Skeletal muscle tissue (tissue), 4 donors: Measurements from ENCODE around the gene AURKB. TPM values are rescaled to one million over a fixed set of nuclear protein-coding genes. Genes with fewer than 3 reads are reported as not detected.
"Not testable (repeated sequence)": the region's sequence is repeated elsewhere in the genome, so short reads cannot be mapped to it uniquely, and the experiment has no call there.

Source experiments
- H3K27ac ChIP-seq: one replicate; pipeline ENCODE4 v1.7.0; 2013; ENCODE audit warnings: mild to moderate bottlenecking, low read depth, low read length, inconsistent platforms
- H3K27me3 ChIP-seq, 3 donors: one replicate each; pipeline ENCODE4 v1.7.0; 2013; ENCODE audit warnings: low read length in 3 of 3; ENCODE audit not compliant: control insufficient read depth in 3 of 3, insufficient read depth in 3 of 3
- H3K36me3 ChIP-seq, 3 donors: one replicate each; pipeline ENCODE4 v1.7.0; 2013; ENCODE audit warnings: low read length in 3 of 3; ENCODE audit not compliant: control insufficient read depth in 3 of 3, insufficient read depth in 3 of 3
- H3K4me1 ChIP-seq, 3 donors: one replicate each; pipeline ENCODE4 v1.7.0; 2013; ENCODE audit warnings: low read length in 3 of 3, mild to moderate bottlenecking in 3 of 3; ENCODE audit not compliant: control insufficient read depth in 3 of 3, insufficient read depth in 3 of 3
- H3K4me3 ChIP-seq, 3 donors: one replicate each; pipeline ENCODE4 v1.7.0; 2013; ENCODE audit warnings: low read length in 3 of 3
- H3K9ac ChIP-seq, 3 donors: one replicate each; pipeline ENCODE4 v1.7.0; 2013; ENCODE audit warnings: low read length in 3 of 3, mild to moderate bottlenecking in 3 of 3, moderate library complexity in 2 of 3, low read depth in 1 of 3
- H3K9me3 ChIP-seq, 3 donors: one replicate each; pipeline ENCODE4 v1.7.0; 2013; ENCODE audit warnings: low read length in 3 of 3; ENCODE audit not compliant: control insufficient read depth in 3 of 3
- total RNA-seq: library from RNA; depleted of rRNA; stranded (reverse); fragments of >200 nt; gene quantifications from one replicate; pipeline ENCODE4 v1.2.3, GENCODE V29; 2014
- donor health status: Osteomylitis.

The AURKB gene
- total RNA-seq, 1 donor from 2014 or later: 5.7 TPM

DNA sequence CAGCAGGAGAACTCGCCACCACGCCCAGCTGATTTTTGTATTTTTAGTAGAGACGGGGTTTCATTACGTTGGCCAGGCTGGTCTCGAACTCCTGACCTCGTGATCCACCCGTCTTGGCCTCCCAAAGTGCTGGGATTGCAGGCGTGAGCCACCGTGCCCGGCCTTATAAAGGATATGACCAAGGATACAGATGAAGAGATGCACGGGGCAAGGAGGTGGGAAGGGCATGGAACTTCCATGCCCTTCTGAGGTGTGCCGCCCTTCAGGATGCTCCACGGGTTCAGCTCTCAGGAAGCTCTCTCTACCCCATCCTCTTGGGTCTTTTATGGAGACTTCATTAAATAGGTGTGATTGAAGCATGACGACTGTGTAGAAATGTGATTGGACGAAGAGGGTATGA, 3.6 kb upstream of the AURKB start:
- not testable (repeated sequence) for H3K4me3 ChIP-seq, H3K9ac ChIP-seq, H3K27ac ChIP-seq, H3K27me3 ChIP-seq, H3K36me3 ChIP-seq, H3K9me3 ChIP-seq
- H3K4me1 ChIP-seq: peaks cover 8 to 14% (median 10%) of the 10 kb centered on the region in 3 donors

DNA sequence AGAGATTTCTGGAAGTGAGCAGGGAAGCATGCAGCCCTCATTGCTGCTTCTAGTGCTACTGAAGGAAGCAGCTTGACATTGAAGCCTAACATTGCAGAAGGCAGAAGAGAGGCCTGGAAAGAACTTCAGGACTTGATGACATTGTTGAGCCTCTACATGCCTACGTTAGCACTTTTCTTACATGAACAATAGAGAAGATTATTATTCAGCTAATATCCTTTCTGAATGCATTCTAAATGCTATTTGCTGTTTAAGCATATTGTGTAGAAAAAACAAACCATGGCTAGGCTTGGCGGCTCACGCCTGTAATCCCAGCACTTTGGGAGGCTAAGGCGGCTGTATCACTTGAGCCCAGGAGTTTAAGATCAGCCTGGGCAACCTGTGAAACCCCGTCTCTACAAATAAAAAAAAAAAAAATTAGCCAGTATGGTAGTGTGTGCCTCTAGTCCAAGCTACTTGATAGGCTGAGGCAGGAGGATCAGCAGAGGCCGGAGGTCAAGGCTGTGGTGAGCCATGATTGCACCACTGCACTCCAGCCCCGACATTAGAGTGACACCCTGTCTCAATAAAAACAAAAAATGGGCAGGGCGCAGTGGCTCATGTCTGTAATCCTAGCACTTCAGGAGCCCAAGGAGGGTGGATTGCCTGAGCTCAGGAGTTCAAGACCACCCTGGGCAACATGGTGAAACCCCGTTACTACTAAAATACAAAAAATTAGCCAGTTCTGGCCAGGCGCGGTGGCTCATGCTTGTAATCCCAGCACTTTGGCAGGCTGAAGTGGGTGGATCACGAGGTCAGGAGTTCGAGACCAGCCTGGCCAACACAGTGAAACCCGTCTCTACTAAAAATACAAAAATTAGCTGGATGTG, 2.2 kb upstream of the AURKB start:
- no peak overlapping the region for H3K9ac ChIP-seq
- peaks cover 8 to 14% (median 10%) of the 10 kb centered on the region in 3 donors for H3K4me1 ChIP-seq
- H3K4me3 ChIP-seq: no peak overlapping the region
- H3K27ac ChIP-seq: no peak overlapping the region
- no peaks in the 10 kb centered on the region for H3K9me3 ChIP-seq
- H3K36me3 ChIP-seq: no peaks in the 10 kb centered on the region
- H3K27me3 ChIP-seq: peaks cover 0 to 3% (median 0%) of the 10 kb centered on the region in 3 donors

DNA sequence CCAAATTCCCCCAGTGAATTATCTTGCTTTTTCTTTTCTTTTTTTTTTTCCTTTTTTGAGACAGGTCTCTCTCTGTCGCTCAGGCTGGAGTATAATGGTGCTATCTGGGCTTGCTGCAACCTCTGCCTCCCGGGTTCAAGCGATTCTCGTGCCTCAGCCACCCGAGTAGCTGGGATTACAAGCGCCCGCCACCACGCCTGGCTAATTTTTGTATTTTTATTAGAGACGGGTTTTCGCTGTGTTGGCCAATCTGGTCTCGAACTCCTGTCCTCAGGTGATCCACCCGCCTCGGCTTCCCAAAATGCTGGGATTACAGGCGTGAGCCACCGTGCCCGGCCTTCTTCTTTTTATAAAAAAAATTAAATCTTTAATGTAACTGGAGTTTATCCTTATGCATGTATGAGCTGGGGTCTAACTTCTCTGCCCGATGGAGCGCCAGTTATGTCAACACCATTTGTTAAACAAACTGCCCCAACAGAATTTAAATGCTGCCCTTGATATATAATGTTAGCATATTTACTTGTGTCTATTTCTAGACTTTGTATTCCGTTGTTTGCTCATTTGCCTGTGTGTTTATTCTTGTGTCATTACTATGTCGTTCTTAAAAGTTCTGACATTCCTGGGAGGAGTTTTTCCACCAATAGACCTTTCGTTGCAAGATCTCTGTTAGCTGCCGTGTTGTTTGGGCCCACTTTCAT, 535 bp upstream of the AURKB start:
- Histone ChIP-seq H3K9me3 (no peaks in the 10 kb centered on the region), H3K36me3 (no peaks in the 10 kb centered on the region), H3K27me3 (peaks cover 0 to 3% (median 0%) of the 10 kb centered on the region in 3 donors), H3K4me3 (peak overlapping the region; percentile 49 to 73 (median 72)), H3K27ac (peak overlapping the region; percentile 52), H3K9ac (peak overlapping the region; percentile 25 to 65 (median 63)), H3K4me1 (peaks cover 8 to 14% (median 10%) of the 10 kb centered on the region in 3 donors)

DNA sequence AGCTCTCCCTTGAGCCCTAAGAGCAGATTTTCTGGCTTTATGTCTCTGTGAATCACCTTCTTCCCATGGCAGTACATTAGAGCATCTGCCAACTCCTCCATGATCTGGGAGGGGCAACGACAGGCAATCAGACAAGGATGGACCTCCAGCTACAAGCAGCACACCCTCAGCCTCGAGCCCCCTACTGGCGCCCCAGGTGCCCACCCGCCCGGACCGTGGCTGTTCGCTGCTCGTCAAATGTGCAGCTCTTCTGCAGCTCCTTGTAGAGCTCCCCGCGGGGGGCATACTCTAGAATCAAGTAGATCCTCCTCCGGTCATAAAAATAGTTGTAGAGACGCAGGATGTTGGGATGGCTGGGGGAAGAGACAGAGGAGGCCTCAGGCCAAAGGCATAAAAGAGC, 3.8 kb downstream of the AURKB start:
- H3K27me3 ChIP-seq: no peaks in the 10 kb centered on the region
- H3K27ac ChIP-seq: no peak overlapping the region
- peaks cover 8 to 14% (median 10%) of the 10 kb centered on the region in 3 donors for H3K4me1 ChIP-seq
- H3K9me3 ChIP-seq: no peaks in the 10 kb centered on the region
- no peaks in the 10 kb centered on the region for H3K36me3 ChIP-seq
- H3K9ac ChIP-seq: no peak overlapping the region
- H3K4me3 ChIP-seq: no peak overlapping the region

DNA sequence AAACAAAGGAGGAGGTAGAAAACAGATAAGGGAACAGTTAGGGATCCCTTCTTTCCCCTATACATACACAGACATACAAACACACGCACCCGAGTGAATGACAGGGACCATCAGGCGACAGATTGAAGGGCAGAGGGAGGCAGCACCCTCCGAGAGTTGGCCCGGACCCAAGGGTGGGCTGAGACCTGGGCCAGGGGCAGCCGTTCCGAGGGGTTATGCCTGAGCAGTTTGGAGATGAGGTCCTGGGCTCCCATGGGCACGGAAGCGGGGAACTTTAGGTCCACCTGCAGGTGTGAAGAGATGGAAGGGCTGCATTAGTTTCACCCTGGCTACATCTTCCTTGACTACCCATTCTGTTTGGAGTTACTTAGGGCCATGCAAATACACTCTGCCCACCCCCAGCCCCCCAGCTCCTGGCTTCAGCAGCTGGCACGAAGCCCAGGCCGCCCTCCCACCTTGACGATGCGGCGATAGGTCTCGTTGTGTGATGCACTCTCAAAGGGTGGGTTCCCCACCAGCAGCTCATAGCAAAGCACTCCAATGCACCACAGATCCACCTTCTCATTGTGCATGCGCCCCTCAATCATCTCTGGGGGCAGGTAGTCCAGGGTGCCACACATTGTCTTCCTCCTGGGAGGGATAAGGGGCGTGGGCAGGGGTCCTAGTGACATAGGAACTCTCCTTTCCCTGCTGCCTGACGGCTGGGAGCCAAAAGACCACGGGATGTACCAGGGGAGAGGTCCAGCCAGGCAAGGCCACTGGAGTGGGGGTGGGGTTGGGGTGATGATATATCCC, 5.4 kb downstream of the AURKB start:
- Histone ChIP-seq H3K4me3 (no peak overlapping the region), H3K36me3 (no peaks in the 10 kb centered on the region), H3K9me3 (no peaks in the 10 kb centered on the region), H3K27ac (no peak overlapping the region), H3K9ac (no peak overlapping the region), H3K27me3 (no peaks in the 10 kb centered on the region), H3K4me1 (peaks cover 1 to 3% (median 1%) of the 10 kb centered on the region in 3 donors)

DNA sequence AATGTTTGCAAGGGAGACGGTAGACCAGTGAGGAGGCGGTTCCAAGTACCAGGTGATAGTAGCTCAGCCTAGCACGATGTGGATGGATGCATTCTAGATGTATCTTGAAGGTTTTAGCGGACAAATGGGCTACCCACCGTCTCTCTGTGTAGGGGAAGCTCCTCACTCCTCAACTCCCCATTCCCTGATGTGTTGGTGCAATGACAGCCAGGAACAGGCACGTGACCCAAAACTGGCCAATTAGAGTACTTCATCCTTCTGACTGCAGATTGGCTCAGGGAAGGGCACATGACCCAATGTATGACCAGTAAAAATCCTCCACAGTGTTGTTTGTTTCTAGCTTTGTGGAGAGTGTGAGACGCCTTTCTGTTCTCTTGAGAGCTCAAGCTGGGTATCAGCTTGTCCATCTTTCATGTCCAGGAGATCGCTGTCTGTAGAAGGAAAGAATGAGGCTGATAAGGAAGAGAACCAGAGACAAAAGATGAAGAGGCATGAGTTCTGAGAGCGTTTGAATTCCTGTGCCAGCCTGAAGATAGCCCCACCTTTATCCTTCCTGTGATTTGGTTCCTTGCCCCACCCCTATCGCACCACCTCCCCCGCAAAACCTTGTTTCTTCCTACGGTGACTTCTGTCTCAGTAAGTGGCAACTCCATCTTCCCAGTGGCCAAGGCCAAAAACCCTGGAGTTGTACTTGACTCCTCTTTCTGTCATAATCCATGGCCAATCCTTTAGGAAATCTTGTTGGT, 18.1 kb downstream of the AURKB start:
- Histone ChIP-seq H3K27ac (peak overlapping the region; percentile 74), H3K4me3 (peak overlapping the region; percentile 59 to 73 (median 66)), H3K36me3 (no peaks in the 10 kb centered on the region), H3K9me3 (no peaks in the 10 kb centered on the region), H3K27me3 (no peaks in the 10 kb centered on the region), H3K4me1 (peaks cover 36 to 45% (median 42%) of the 10 kb centered on the region in 3 donors), H3K9ac (peak overlapping the region; percentile 69 to 81 (median 76))

DNA sequence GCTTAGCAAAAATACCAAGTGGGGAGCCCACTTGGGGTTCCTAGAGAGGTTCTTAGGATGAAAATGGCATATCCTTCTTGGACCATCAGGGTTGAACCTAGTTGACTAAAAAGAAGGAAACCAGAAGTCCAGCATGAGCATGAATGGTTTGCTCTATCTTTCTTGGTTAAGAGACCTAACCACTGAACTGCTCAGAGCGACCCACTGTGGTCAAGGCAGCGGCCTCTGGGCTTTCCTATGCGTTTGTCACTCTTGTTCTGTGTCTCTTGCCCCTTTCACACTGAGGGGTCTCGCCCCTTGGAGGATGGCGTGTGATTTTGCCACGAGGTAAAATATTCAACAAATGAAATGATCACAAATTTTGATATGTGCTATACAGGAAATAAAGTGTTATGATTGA, 19.9 kb downstream of the AURKB start:
- peaks cover 47 to 51% (median 49%) of the 10 kb centered on the region in 3 donors for H3K4me1 ChIP-seq

DNA sequence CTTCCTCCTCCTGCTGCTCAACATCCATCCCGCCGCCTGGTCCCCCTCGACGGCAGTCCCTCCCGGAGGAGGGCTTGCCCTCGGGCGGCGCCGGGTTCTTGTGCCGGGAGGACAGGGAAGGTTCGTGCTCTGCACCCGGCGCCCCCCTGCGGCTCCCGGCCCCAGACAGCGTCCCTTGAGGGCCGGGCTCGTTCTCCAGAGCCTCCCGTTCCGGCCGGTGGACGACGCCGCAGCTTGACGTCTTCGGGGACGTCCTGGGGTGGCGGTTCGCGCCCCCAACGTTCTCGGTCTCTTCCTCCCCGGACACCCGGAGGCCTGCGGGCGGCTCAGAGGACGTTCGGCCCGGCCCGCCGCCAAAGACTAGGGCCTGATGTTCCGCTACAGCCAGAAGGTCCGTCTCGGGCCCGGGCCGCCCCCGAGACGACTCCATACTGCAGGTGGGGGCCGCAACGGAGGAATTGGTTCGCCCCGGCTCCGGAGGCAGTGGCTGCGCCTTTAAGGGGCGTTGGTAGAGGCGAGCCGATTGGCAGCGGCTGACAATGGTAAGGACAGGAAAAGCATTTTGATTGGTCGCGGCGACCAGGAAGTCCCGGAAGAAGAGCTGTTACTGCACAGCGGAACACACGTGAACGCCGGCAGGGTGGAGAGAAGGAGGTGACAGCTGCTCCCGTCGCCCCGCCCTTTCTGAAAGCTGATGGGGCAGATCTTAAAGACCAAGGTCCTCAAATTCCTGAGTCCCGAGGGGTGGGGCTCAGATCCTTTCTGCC, 20.5 kb downstream of the AURKB start, which contains the start of gene BORCS6:
Gene BORCS6, minus strand, starts transcription at position 470 of the 767 bp plus-strand sequence. Its CDS starts 40 bp downstream, at position 430.
- Histone ChIP-seq H3K9me3 (no peaks in the 10 kb centered on the region), H3K27ac (peak within 1 kb of the TSS; percentile 88), H3K36me3 (no peaks in the 10 kb centered on the region), H3K4me3 (peak within 1 kb of the TSS; percentile 81 to 96 (median 94)), H3K9ac (peak within 1 kb of the TSS; percentile 83 to 89 (median 84)), H3K4me1 (peaks cover 47 to 51% (median 49%) of the 10 kb centered on the region in 3 donors), H3K27me3 (no peaks in the 10 kb centered on the region)

More for the DNA sequence above, 19.9 kb downstream of the AURKB start:
- Histone ChIP-seq H3K36me3 (no peaks in the 10 kb centered on the region), H3K4me3 (peak overlapping the region; percentile 38 to 68 (median 60)), H3K9me3 (no peaks in the 10 kb centered on the region), H3K9ac (peak overlapping the region; percentile 68 to 89 (median 84)), H3K27ac (peak overlapping the region; percentile 88), H3K27me3 (no peaks in the 10 kb centered on the region)
